ENCODE data around the gene ADAMTS6.

- no peak for TF ChIP-seq CTCF (IDR thresholded peaks at IDR 0.05; ENCODE audit: borderline replicate concordance, extremely low read depth, low read length, poor library complexity, severe bottlenecking)
- TF ChIP-seq EZH2 (IDR thresholded peaks at IDR 0.05; ENCODE audit: borderline replicate concordance, low read depth, low read length, severe bottlenecking) = no peak
These were observed 354.4 kb downstream of the ADAMTS6 start for GRCh38 chr5:65127161-65127901.
